CD14-positive monocyte (primary cell): Measurements from ENCODE around the gene TPRKB. TPM values are rescaled to one million over a fixed set of nuclear protein-coding genes. Genes with fewer than 3 reads are reported as not detected.
A peak's percentile ranks its signal among the peaks of the same experiment; 100 is the strongest.
"Not testable (repeated sequence)": the region's sequence is repeated elsewhere in the genome, so short reads cannot be mapped to it uniquely, and the experiment has no call there.

Source experiments
- DNase-seq, 3 donors: peaks; one replicate each; pipeline ENCODE4 v3.0.0-alpha.2; 2011 to 2022
- H2AFZ ChIP-seq: 2 replicates; pipeline ENCODE4 v1.6.0; 2012; ENCODE audit warnings: mild to moderate bottlenecking, low read depth, low read length, inconsistent platforms; ENCODE audit not compliant: insufficient read depth, poor library complexity, severe bottlenecking
- H3K27ac ChIP-seq, 2 donors: 1 replicate in 1 of 2; 2 replicates in 1 of 2; pipeline ENCODE4 v1.5.1; 2012 to 2013; ENCODE audit warnings: low read length in 2 of 2, control low read depth in 1 of 2, inconsistent platforms in 1 of 2, low read depth in 1 of 2, mild to moderate bottlenecking in 1 of 2
- H3K27me3 ChIP-seq, 2 donors: one replicate each; pipeline versions ENCODE4 v1.6.0 to v1.6.1; 2011 to 2013; ENCODE audit warnings: low read length in 2 of 2; ENCODE audit not compliant: control insufficient read depth in 2 of 2, insufficient read depth in 2 of 2
- H3K36me3 ChIP-seq, 2 donors: replicated peaks in 1 of 2; 1 replicate in 1 of 2; 2 replicates in 1 of 2; pipeline versions ENCODE4 v1.5.1 to v1.6.1; 2012 to 2013; ENCODE audit warnings: low read length in 2 of 2, control low read depth in 1 of 2, inconsistent platforms in 1 of 2, mild to moderate bottlenecking in 1 of 2; ENCODE audit not compliant: insufficient read depth in 2 of 2, control insufficient read depth in 1 of 2
- H3K4me1 ChIP-seq, 2 donors: 1 replicate in 1 of 2; 2 replicates in 1 of 2; pipeline versions ENCODE4 v1.5.1 to v1.6.1; 2012 to 2013; ENCODE audit warnings: low read length in 2 of 2, control low read depth in 1 of 2, inconsistent platforms in 1 of 2, mild to moderate bottlenecking in 1 of 2, moderate library complexity in 1 of 2; ENCODE audit not compliant: insufficient read depth in 2 of 2, control insufficient read depth in 1 of 2
- H3K4me2 ChIP-seq: replicated peaks from 2 replicates; pipeline ENCODE3; 2012; ENCODE audit warnings: low read length, moderate library complexity, mild to moderate bottlenecking; ENCODE audit not compliant: poor library complexity, severe bottlenecking; ENCODE audit errors: extremely low read depth
- H3K4me3 ChIP-seq, 3 experiments: fragments of 200-600 bp in 1 of 3; sonication (generic) in 1 of 3; replicated peaks in 1 of 3; 1 replicate in 2 of 3; 2 replicates in 1 of 3; pipeline ENCODE4 v1.5.1; 2011 to 2013; ENCODE audit warnings: low read length in 3 of 3, mild to moderate bottlenecking in 3 of 3, control low read depth in 2 of 3, low read depth in 2 of 3, inconsistent platforms in 1 of 3, moderate library complexity in 1 of 3
- H3K79me2 ChIP-seq: 2 replicates; pipeline ENCODE4 v1.6.0; 2012; ENCODE audit warnings: mild to moderate bottlenecking, control low read depth, inconsistent platforms, low read length, moderate library complexity; ENCODE audit not compliant: insufficient read depth
- H3K9ac ChIP-seq: 2 replicates; pipeline ENCODE4 v1.6.0; 2017; ENCODE audit warnings: low read length, mild to moderate bottlenecking; ENCODE audit not compliant: insufficient read depth, poor library complexity, severe bottlenecking
- H3K9me3 ChIP-seq, 2 donors: replicated peaks in 1 of 2; 1 replicate in 1 of 2; 2 replicates in 1 of 2; pipeline versions ENCODE4 v1.5.1 to v1.6.1; 2012 to 2013; ENCODE audit warnings: low read length in 2 of 2, control low read depth in 1 of 2; ENCODE audit not compliant: control insufficient read depth in 1 of 2, insufficient read depth in 1 of 2
- H4K20me1 ChIP-seq: 2 replicates; pipeline ENCODE4 v1.6.0; 2012; ENCODE audit warnings: mild to moderate bottlenecking, low read length, control low read depth, moderate library complexity; ENCODE audit not compliant: insufficient read depth
- H3K27ac Mint-ChIP-seq, 7 donors: one replicate each; pipeline ENCODE4 v1.8.0; 2020; ENCODE audit warnings: mild to moderate bottlenecking in 7 of 7, mixed read lengths in 7 of 7, moderate library complexity in 6 of 7, inconsistent platforms in 2 of 7
- H3K27me3 Mint-ChIP-seq, 3 donors: one replicate each; pipeline ENCODE4 v1.8.0; 2021 to 2022; ENCODE audit warnings: low read depth in 3 of 3, mild to moderate bottlenecking in 3 of 3, mixed read lengths in 3 of 3, moderate library complexity in 3 of 3, inconsistent platforms in 1 of 3
- H3K36me3 Mint-ChIP-seq, 2 donors: one replicate each; pipeline ENCODE4 v1.8.0; 2020; ENCODE audit warnings: mixed read lengths in 2 of 2, inconsistent platforms in 1 of 2, mild to moderate bottlenecking in 1 of 2
- H3K4me1 Mint-ChIP-seq: one replicate; pipeline ENCODE4 v1.8.0; 2020; ENCODE audit warnings: mild to moderate bottlenecking, mixed read lengths
- H3K4me3 Mint-ChIP-seq, 2 donors: one replicate each; pipeline ENCODE4 v1.8.0; 2020; ENCODE audit warnings: mild to moderate bottlenecking in 2 of 2, mixed read lengths in 2 of 2, moderate library complexity in 1 of 2
- H3K9me3 Mint-ChIP-seq, 7 donors: one replicate each; pipeline ENCODE4 v1.8.0; 2020 to 2022; ENCODE audit warnings: mixed read lengths in 7 of 7, mild to moderate bottlenecking in 6 of 7, moderate library complexity in 6 of 7, inconsistent platforms in 2 of 7
- WGBS: methylation state at CpG from one replicate; pipeline ENCODE4 v1.1.5; 2013; ENCODE audit warnings: missing lambda C conversion rate; ENCODE audit not compliant: insufficient coverage; 5-methylcytosine and 5-hydroxymethylcytosine counted together
- intact Hi-C, 2 donors: fragments of 100-400 bp; cut with micrococcal nuclease; formaldehyde crosslinking; loops; one replicate each; pipeline versions ENCODE4 v1.15.0 to v1.15.1; 2023
- polyA plus RNA-seq, 3 donors: library from polyadenylated mRNA; depleted of rRNA in 1 of 3; unstranded in 2 of 3; stranded (reverse) in 1 of 3; fragments of 300-500 nt in 2 of 3; fragments of >200 nt in 1 of 3; fragmentation: Illumina TruSeq in 2 of 3; gene quantifications; 1 replicate in 2 of 3; 2 replicates in 1 of 3; pipeline ENCODE4 v1.2.3, GENCODE V29; 2012 to 2021
- TF ChIP-seq, protein P1 (sequence below): fragments of 200-600 bp; IDR thresholded peaks from one replicate; pipeline ENCODE4 v1.8.0; 2022; ENCODE audit warnings: antibody characterized with exemption, mild to moderate bottlenecking

Gene TPRKB
- polyA plus RNA-seq, 3 donors = 26.9 to 69.1 (median 65.8) TPM

DNA sequence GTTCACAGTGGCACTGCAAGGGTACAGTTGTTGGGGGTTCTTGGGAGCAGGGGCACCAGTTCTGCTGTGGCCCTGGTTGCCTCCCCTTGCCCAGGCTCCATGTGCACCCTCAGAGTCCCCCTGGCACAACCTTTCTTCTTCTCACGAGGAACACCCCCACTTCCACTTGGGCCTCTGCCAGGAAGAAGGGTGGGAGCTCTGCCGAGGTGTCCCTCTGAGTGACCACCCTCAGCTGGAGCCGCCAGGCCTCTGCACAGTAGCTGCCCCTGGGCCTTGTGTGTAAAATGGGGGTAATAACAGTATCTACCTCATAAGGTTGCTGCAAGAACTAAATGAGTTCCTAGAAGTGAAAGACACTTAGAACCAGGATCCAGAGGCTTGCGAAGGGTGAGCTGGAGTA lies 8.4 kb downstream of the TPRKB start:
- Histone ChIP-seq H3K27ac (no peak overlapping the region), H3K4me2 (no peak overlapping the region), H3K36me3 (peaks cover 46 to 56% of the 10 kb centered on the region in 2 donors), H3K27me3 (no peaks in the 10 kb centered on the region), H3K9ac (no peak overlapping the region), H4K20me1 (no peaks in the 10 kb centered on the region), H3K4me1 (no peaks in the 10 kb centered on the region), H3K4me3 (no peak overlapping the region), H2AFZ (no peak overlapping the region), H3K9me3 (no peaks in the 10 kb centered on the region), H3K79me2 (no peaks in the 10 kb centered on the region)
- Mint-ChIP-seq H3K4me1 (no peaks in the 10 kb centered on the region), H3K4me3 (no peak overlapping the region), H3K9me3 (peaks cover 0 to 2% (median 0%) of the 10 kb centered on the region in 7 donors), H3K36me3 (peaks cover 41 to 51% of the 10 kb centered on the region in 2 donors), H3K27me3 (no peaks in the 10 kb centered on the region), H3K27ac (peak overlapping the region in 1 of 7 donors; percentile 58)
- TF ChIP-seq, protein P1, sequence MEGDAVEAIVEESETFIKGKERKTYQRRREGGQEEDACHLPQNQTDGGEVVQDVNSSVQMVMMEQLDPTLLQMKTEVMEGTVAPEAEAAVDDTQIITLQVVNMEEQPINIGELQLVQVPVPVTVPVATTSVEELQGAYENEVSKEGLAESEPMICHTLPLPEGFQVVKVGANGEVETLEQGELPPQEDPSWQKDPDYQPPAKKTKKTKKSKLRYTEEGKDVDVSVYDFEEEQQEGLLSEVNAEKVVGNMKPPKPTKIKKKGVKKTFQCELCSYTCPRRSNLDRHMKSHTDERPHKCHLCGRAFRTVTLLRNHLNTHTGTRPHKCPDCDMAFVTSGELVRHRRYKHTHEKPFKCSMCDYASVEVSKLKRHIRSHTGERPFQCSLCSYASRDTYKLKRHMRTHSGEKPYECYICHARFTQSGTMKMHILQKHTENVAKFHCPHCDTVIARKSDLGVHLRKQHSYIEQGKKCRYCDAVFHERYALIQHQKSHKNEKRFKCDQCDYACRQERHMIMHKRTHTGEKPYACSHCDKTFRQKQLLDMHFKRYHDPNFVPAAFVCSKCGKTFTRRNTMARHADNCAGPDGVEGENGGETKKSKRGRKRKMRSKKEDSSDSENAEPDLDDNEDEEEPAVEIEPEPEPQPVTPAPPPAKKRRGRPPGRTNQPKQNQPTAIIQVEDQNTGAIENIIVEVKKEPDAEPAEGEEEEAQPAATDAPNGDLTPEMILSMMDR = no peak
- WGBS = 100% methylated on average over 2 of the region's 4 CpGs
- intact Hi-C loops = no loop called here
- DNase-seq = no peak

DNA sequence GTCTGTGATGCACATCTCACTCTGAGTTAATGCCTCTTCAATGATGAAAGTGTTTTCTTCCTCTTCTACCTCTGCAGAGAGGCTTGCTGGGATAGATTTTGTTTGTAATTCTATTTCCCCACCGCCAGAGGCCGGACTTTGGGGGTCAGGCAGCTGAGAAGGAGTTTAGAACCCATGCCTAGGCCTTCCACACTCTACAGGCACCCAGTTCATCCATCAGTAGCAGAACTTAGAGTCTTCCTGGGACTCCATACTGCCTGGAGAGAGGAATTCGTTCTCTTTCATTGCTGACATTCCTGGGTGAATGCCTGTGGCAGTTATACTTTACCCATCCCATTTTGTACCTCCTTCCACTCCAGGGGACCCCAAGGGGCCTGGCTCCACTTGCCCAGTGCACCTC lies 9.1 kb downstream of the TPRKB start:
- peaks cover 35 to 45% of the 10 kb centered on the region in 2 donors for H3K36me3 Mint-ChIP-seq
- intact Hi-C loops = no loop called here
- no peaks in the 10 kb centered on the region for H3K4me1 ChIP-seq
- H3K27me3 Mint-ChIP-seq = peaks cover 0 to 2% (median 0%) of the 10 kb centered on the region in 3 donors
- H3K27me3 ChIP-seq = no peaks in the 10 kb centered on the region
- H3K4me1 Mint-ChIP-seq = peaks cover 6% of the 10 kb centered on the region
- no peak overlapping the region for H3K4me2 ChIP-seq
- no peak overlapping the region for H3K27ac ChIP-seq
- no peak for DNase-seq
- no CpG with 5 or more reads among the region's 3 CpGs for WGBS
- H3K27ac Mint-ChIP-seq = no peak overlapping the region
- H3K4me3 ChIP-seq = no peak overlapping the region
- no peaks in the 10 kb centered on the region for H3K9me3 ChIP-seq
- no peak overlapping the region for H3K9ac ChIP-seq
- no peak overlapping the region for H3K4me3 Mint-ChIP-seq
- no peaks in the 10 kb centered on the region for H3K79me2 ChIP-seq
- H4K20me1 ChIP-seq = no peaks in the 10 kb centered on the region
- peaks cover 0 to 2% (median 2%) of the 10 kb centered on the region in 7 donors for H3K9me3 Mint-ChIP-seq
- TF ChIP-seq, protein P1 = no peak
- H2AFZ ChIP-seq = no peak overlapping the region
- H3K36me3 ChIP-seq = peaks cover 41 to 49% of the 10 kb centered on the region in 2 donors

DNA sequence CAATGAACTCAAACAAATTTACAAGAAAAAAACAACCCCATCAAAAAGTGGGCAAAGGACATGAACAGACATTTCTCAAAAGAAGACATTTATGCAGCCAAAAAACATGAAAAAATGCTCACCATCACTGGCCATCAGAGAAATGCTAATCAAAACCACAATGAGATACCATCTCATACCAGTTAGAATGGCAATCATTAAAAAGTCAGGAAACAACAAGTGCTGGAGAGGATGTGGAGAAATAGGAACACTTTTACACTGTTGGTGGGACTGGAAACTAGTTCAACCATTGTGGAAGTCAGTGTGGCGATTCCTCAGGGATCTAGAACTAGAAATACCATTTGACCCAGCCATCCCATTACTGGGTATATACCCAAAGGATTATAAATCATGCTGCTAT lies 10.5 kb downstream of the TPRKB start:
- peaks cover 28 to 35% of the 10 kb centered on the region in 2 donors for H3K36me3 ChIP-seq
- H3K9me3 Mint-ChIP-seq, H3K9ac ChIP-seq, H3K79me2 ChIP-seq, H4K20me1 ChIP-seq, H3K4me2 ChIP-seq, H3K9me3 ChIP-seq, intact Hi-C loops, H3K4me3 Mint-ChIP-seq, DNase-seq, H3K27me3 Mint-ChIP-seq, H3K4me3 ChIP-seq, H3K4me1 ChIP-seq, H3K27me3 ChIP-seq, H2AFZ ChIP-seq, H3K27ac ChIP-seq, H3K27ac Mint-ChIP-seq: not testable (repeated sequence)
- peaks cover 13% of the 10 kb centered on the region for H3K4me1 Mint-ChIP-seq
- WGBS = no CpG with 5 or more reads among the region's 1 CpG
- peaks cover 26 to 36% of the 10 kb centered on the region in 2 donors for H3K36me3 Mint-ChIP-seq
